NCI-H2081 (cell line): Measurements from ENCODE around the gene PITPNB.
A peak's percentile ranks its signal among the peaks of the same experiment; 100 is the strongest.

Source experiments
- DNase-seq, 2 experiments: peaks; one replicate each; lab custom pipeline; 2025; lab: John Stamatoyannopoulos, UW

The PITPNB gene

GRCh38 chr22:27859336-27859735, 59.7 kb downstream of the PITPNB start:
- no peak for DNase-seq

- DNase-seq = no peak
Observed at GRCh38 chr22:27858626-27859025, 60.4 kb downstream of the PITPNB start.

- no peak for DNase-seq
Observed at GRCh38 chr22:27857443-27857842, 61.6 kb downstream of the PITPNB start.

- DNase-seq = no peak
Observed at GRCh38 chr22:27856386-27856785, 62.7 kb downstream of the PITPNB start.

- no peak for DNase-seq
Observed at GRCh38 chr22:27853424-27853823, 65.6 kb downstream of the PITPNB start.

- peak; percentile 37 to 41 for DNase-seq
Observed at GRCh38 chr22:27851974-27852746, 66.9 kb downstream of the PITPNB start.

GRCh38 chr22:27850000-27850521, 69.0 kb downstream of the PITPNB start:
- no peak for DNase-seq

- DNase-seq = no peak
Observed at GRCh38 chr22:27848005-27848404, 71.1 kb downstream of the PITPNB start.

GRCh38 chr22:27846910-27847309, 72.1 kb downstream of the PITPNB start:
- DNase-seq = no peak

GRCh38 chr22:27846248-27846757, 72.8 kb downstream of the PITPNB start:
- no peak for DNase-seq

- no peak for DNase-seq
Observed at GRCh38 chr22:27845644-27846043, 73.4 kb downstream of the PITPNB start.

GRCh38 chr22:27844656-27845591, 74.1 kb downstream of the PITPNB start:
- DNase-seq = no peak

- DNase-seq = no peak
Observed at GRCh38 chr22:27844256-27844655, 74.8 kb downstream of the PITPNB start.

- DNase-seq = no peak
Observed at GRCh38 chr22:27843441-27843840, 75.6 kb downstream of the PITPNB start.

GRCh38 chr22:27842669-27843431, 76.2 kb downstream of the PITPNB start:
- no peak for DNase-seq

- DNase-seq = no peak
Observed at GRCh38 chr22:27842201-27842600, 76.9 kb downstream of the PITPNB start.

- no peak for DNase-seq
Observed at GRCh38 chr22:27840436-27840835, 78.6 kb downstream of the PITPNB start.

GRCh38 chr22:27839057-27839660, 79.9 kb downstream of the PITPNB start:
- DNase-seq = no peak

- no peak for DNase-seq
Observed at GRCh38 chr22:27836181-27836580, 82.9 kb downstream of the PITPNB start.

GRCh38 chr22:27835446-27835845, 83.6 kb downstream of the PITPNB start:
- no peak for DNase-seq
